A549 (cell line): Measurements from ENCODE around the gene RNFT1.
"Not testable (repeated sequence)": the region's sequence is repeated elsewhere in the genome, so short reads cannot be mapped to it uniquely, and the experiment has no call there.

Experiments
- CHD4 ChIP-seq: fragments of 200-600 bp; sonication (generic); IDR thresholded peaks from 2 replicates; pipeline ENCODE4 v1.6.1; 2016; ENCODE audit warnings: antibody characterized with exemption, mild to moderate bottlenecking, borderline replicate concordance
- EHMT2 ChIP-seq: fragments of 200-600 bp; sonication (generic); IDR thresholded peaks from 2 replicates; pipeline ENCODE4 v1.6.1; 2016; ENCODE audit warnings: antibody characterized with exemption, low read depth, mild to moderate bottlenecking, moderate library complexity
- HMGXB4 ChIP-seq: fragments of 250-450 bp; sonication (Bioruptor Pico); IDR thresholded peaks from 2 replicates; pipeline ENCODE4 v1.5.0; 2021; ENCODE audit warnings: mild to moderate bottlenecking, moderate library complexity, borderline replicate concordance
- MAZ ChIP-seq: fragments of 150-350 bp; IDR thresholded peaks from 2 replicates; pipeline ENCODE4 v1.6.1; 2014; ENCODE audit warnings: antibody characterized with exemption, low read depth, low read length, borderline replicate concordance
- NFE2L2 ChIP-seq: fragments of 150-350 bp; conservative IDR thresholded peaks from 2 replicates; pipeline ENCODE4 v1.6.1; 2014; ENCODE audit warnings: low read length
- POLR2A ChIP-seq: IDR thresholded peaks from 2 replicates; pipeline ENCODE4 v1.6.1; 2012; ENCODE audit warnings: mild to moderate bottlenecking, low read length
- RAD21 ChIP-seq, 2 experiments: fragments of >200 bp in 1 of 2; sonication (Bioruptor Twin) in 1 of 2; formaldehyde crosslinking in 1 of 2; IDR thresholded peaks in 1 of 2; conservative IDR thresholded peaks in 1 of 2; 2 replicates in 1 of 2; 3 replicates in 1 of 2; pipeline ENCODE4 v1.6.1; 2012 to 2018; ENCODE audit warnings: inconsistent platforms in 1 of 2
- RCOR1 ChIP-seq: fragments of 150-350 bp; IDR thresholded peaks from 2 replicates; pipeline ENCODE4 v1.6.1; 2014; ENCODE audit warnings: antibody characterized with exemption, low read length, low read depth
- RFX5 ChIP-seq: fragments of 450-650 bp; IDR thresholded peaks from 2 replicates; pipeline ENCODE4 v1.7.1; 2014; ENCODE audit warnings: antibody characterized with exemption, mild to moderate bottlenecking, moderate library complexity
- TF ChIP-seq, protein P1 (sequence below): fragments of >200 bp; sonication (Bioruptor Twin); formaldehyde crosslinking; IDR thresholded peaks from 3 replicates; pipeline ENCODE4 v1.5.1; 2016
- TF ChIP-seq, protein P2 (sequence below): fragments of 450-650 bp; IDR thresholded peaks from 2 replicates; pipeline ENCODE4 v1.6.1; 2014; ENCODE audit warnings: antibody characterized with exemption
- TF ChIP-seq, protein P3 (sequence below): IDR thresholded peaks from 2 replicates; pipeline ENCODE4 v1.6.1; 2012

DNA sequence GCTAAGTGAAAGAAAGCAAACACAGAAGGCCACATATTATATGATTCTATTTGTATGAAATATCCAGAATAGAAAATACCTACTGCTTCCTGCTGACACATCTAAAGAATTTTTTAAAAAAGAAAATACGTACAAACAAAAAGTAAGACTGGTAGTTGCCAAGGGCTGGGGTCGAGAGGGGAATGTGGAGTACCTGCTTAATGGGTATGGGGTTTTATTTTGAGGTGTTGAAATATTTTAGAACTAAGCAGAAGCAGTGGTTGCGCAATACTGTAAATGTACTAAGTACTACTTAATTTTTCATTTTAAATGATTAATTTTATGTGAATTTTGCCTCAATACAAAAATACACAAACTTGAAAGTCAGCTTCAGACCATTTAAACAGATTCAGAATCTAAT lies 32.1 kb upstream of the RNFT1 start:
- TF ChIP-seq POLR2A; RAD21 (conservative IDR thresholded peaks at IDR 0.05 in 1 of 2, IDR thresholded peaks at IDR 0.05 in 1 of 2); HMGXB4 (CRISPR knock-in tag); CHD4; EHMT2; RCOR1; RFX5; MAZ; NFE2L2: not testable (repeated sequence)
- TF ChIP-seq, protein P1, sequence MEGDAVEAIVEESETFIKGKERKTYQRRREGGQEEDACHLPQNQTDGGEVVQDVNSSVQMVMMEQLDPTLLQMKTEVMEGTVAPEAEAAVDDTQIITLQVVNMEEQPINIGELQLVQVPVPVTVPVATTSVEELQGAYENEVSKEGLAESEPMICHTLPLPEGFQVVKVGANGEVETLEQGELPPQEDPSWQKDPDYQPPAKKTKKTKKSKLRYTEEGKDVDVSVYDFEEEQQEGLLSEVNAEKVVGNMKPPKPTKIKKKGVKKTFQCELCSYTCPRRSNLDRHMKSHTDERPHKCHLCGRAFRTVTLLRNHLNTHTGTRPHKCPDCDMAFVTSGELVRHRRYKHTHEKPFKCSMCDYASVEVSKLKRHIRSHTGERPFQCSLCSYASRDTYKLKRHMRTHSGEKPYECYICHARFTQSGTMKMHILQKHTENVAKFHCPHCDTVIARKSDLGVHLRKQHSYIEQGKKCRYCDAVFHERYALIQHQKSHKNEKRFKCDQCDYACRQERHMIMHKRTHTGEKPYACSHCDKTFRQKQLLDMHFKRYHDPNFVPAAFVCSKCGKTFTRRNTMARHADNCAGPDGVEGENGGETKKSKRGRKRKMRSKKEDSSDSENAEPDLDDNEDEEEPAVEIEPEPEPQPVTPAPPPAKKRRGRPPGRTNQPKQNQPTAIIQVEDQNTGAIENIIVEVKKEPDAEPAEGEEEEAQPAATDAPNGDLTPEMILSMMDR: not testable (repeated sequence)
- TF ChIP-seq, protein P2, sequence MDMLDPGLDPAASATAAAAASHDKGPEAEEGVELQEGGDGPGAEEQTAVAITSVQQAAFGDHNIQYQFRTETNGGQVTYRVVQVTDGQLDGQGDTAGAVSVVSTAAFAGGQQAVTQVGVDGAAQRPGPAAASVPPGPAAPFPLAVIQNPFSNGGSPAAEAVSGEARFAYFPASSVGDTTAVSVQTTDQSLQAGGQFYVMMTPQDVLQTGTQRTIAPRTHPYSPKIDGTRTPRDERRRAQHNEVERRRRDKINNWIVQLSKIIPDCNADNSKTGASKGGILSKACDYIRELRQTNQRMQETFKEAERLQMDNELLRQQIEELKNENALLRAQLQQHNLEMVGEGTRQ: not testable (repeated sequence)
- TF ChIP-seq, protein P3, sequence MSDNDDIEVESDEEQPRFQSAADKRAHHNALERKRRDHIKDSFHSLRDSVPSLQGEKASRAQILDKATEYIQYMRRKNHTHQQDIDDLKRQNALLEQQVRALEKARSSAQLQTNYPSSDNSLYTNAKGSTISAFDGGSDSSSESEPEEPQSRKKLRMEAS: not testable (repeated sequence)
